BJ (cell line): ENCODE results near the gene PCDHGA11. TPM values are rescaled to one million over a fixed set of nuclear protein-coding genes. Genes with fewer than 3 reads are reported as not detected.
"Not testable (repeated sequence)": the region's sequence is repeated elsewhere in the genome, so short reads cannot be mapped to it uniquely, and the experiment has no call there.

Source experiments
- CTCF ChIA-PET: fragments of 350-600 bp; formaldehyde crosslinking; extraction: SDS; loops from one replicate; lab custom pipeline; 2021; ENCODE audit warnings: antibody characterized with exemption, inconsistent platforms; lab: Yijun Ruan, JAX
- POLR2A ChIA-PET: fragments of 300-600 bp; sonication (Branson Sonifier 250); formaldehyde crosslinking; extraction: SDS; loops from one replicate; lab custom pipeline; 2021; ENCODE audit warnings: antibody characterized with exemption; lab: Charles Lee
- DNase-seq: peaks from one replicate; pipeline ENCODE4 v3.0.0-alpha.2; 2011; ENCODE audit warnings: low read depth
- H3K27me3 ChIP-seq: 2 replicates; pipeline ENCODE4 v1.6.0; 2011; ENCODE audit warnings: low read length; ENCODE audit not compliant: control insufficient read depth, insufficient read depth
- H3K36me3 ChIP-seq: 2 replicates; pipeline ENCODE4 v1.5.1; 2011; ENCODE audit warnings: low read length; ENCODE audit not compliant: control insufficient read depth, insufficient read depth
- H3K4me3 ChIP-seq: 2 replicates; pipeline ENCODE4 v1.5.1; 2011; ENCODE audit warnings: low read depth, mild to moderate bottlenecking, control low read depth, low read length
- polyA plus RNA-seq: library from polyadenylated mRNA; depleted of rRNA; stranded (reverse); fragments of >200 nt; gene quantifications from 2 replicates; pipeline ENCODE4 v1.2.3, GENCODE V29; 2011
- TF ChIP-seq, protein P1 (sequence below): IDR thresholded peaks from 2 replicates; pipeline ENCODE4 v1.5.1; 2011; ENCODE audit warnings: low read depth, mild to moderate bottlenecking, control low read depth, inconsistent platforms, low read length, moderate library complexity; ENCODE audit not compliant: insufficient read depth

PCDHGA11 gene
- polyA plus RNA-seq, 1 experiment, result 7.4 TPM

DNA sequence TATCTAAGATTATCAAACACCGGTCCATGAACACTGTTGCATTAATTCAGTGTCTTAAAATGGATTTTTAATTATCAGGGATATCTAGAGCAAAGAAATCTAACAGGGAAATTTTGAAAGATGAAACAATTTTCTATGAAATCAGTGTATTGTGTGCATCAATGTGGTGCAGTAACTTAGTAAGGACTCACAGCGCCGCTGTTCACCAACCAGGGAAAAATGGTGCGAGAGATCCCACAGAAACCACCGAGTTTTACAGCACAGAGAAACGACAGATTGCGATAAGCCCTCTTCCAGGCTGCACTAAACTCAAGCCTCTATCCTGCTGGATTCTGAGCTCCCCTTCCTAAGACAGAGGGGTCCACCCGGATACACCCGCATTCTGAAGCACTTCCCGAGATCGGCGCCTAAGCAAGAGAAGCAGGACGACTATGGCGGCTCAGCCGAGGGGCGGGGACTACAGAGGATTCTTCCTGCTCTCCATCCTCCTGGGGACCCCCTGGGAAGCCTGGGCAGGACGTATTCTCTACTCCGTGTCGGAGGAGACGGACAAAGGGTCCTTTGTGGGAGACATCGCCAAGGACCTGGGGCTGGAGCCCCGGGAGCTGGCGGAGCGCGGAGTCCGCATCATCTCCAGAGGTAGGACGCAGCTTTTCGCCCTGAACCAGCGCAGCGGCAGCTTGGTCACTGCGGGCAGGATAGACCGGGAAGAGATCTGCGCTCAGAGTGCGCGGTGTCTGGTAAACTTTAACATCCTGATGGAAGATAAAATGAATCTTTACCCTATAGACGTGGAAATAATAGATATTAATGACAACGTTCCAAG, 38.2 kb upstream of the PCDHGA11 start, which contains the start of gene PCDHGA7:
Gene PCDHGA7, plus strand, starts transcription at position 274 of the 826 bp plus-strand sequence. Its CDS starts 158 bp downstream, at position 432.
- Histone ChIP-seq H3K27me3 (no peaks in the 10 kb centered on the region), H3K36me3 (no peaks in the 10 kb centered on the region; the same call in 1 of the 2 replicates), H3K4me3 (peak within 1 kb of the TSS; percentile 54)
- CTCF ChIA-PET, result interaction anchor here (0.8 to 1.6 kb wide), 8 partner anchors 12 to 183 kb away, joined by 3 to 11 read pairs (median 4); partner anchors contain the start of genes PCDHGA2, PCDHGA5, PCDHGB5 and TAF7
- no peak for DNase-seq
- TF ChIP-seq, protein P1, sequence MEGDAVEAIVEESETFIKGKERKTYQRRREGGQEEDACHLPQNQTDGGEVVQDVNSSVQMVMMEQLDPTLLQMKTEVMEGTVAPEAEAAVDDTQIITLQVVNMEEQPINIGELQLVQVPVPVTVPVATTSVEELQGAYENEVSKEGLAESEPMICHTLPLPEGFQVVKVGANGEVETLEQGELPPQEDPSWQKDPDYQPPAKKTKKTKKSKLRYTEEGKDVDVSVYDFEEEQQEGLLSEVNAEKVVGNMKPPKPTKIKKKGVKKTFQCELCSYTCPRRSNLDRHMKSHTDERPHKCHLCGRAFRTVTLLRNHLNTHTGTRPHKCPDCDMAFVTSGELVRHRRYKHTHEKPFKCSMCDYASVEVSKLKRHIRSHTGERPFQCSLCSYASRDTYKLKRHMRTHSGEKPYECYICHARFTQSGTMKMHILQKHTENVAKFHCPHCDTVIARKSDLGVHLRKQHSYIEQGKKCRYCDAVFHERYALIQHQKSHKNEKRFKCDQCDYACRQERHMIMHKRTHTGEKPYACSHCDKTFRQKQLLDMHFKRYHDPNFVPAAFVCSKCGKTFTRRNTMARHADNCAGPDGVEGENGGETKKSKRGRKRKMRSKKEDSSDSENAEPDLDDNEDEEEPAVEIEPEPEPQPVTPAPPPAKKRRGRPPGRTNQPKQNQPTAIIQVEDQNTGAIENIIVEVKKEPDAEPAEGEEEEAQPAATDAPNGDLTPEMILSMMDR, result peak; percentile 68
- POLR2A ChIA-PET, result interaction anchor here (0.6 kb wide), 1 partner anchor 135 kb away, joined by 8 read pairs; no protein-coding TSS in a partner anchor

DNA sequence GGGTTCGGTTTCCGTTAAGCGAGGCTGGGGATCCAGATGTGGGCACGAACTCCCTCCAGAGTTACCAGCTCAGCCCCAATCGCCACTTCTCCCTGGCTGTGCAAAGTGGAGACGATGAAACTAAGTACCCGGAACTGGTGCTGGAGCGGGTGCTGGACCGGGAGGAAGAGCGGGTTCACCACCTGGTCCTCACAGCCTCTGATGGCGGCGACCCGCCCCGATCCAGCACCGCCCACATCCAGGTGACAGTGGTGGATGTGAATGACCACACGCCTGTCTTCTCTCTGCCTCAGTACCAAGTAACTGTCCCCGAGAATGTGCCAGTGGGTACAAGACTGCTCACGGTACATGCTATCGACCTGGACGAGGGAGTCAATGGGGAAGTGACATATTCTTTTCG, 37.5 kb upstream of the PCDHGA11 start:
- no peaks in the 10 kb centered on the region for H3K27me3 ChIP-seq
- H3K36me3 ChIP-seq, result no peaks in the 10 kb centered on the region; the same call in 1 of the 2 replicates
- TF ChIP-seq, protein P1, result no peak
- POLR2A ChIA-PET, result interaction anchor here (0.6 kb wide), 1 partner anchor 135 kb away, joined by 8 read pairs; no protein-coding TSS in a partner anchor
- peak overlapping the region; percentile 54 for H3K4me3 ChIP-seq
- DNase-seq, result no peak
- CTCF ChIA-PET, result interaction anchor here (0.8 to 1.6 kb wide), 8 partner anchors 12 to 183 kb away, joined by 3 to 11 read pairs (median 4); partner anchors contain the start of genes PCDHGA2, PCDHGA5, PCDHGB5 and TAF7

DNA sequence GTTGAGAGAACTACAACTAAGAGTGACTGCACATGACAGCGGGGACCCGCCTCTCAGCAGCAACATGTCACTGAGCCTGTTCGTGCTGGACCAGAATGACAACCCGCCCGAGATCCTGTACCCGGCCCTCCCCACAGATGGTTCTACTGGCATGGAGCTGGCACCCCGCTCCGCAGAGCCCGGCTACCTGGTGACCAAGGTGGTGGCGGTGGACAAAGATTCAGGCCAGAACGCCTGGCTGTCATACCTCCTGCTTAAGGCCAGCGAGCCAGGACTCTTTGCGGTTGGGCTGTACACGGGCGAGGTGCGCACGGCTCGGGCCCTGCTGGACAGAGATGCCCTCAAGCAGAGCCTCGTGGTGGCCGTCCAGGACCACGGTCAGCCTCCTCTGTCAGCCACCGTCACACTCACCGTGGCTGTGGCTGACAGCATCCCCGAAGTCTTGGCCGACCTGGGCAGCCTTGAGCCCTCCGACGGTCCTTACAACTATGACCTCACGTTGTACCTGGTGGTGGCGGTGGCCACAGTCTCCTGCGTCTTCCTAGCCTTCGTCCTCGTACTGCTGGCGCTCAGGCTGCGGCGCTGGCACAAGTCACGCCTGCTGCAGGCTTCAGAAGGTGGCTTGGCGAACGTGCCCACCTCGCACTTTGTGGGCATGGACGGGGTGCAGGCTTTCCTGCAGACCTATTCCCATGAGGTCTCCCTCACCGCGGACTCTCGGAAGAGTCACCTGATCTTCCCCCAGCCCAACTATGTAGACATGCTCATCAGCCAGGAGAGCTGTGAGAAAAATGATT, 36.2 kb upstream of the PCDHGA11 start:
- ChIA-PET POLR2A (no interaction called here), CTCF (interaction anchor here (4.1 kb wide), 1 partner anchor 14 kb away, joined by 16 read pairs; the partner anchor contains the start of gene PCDHGB3)
- TF ChIP-seq, protein P1, result no peak
- Histone ChIP-seq H3K27me3 (no peaks in the 10 kb centered on the region), H3K4me3 (no peak overlapping the region), H3K36me3 (no peaks in the 10 kb centered on the region; the same call in 1 of the 2 replicates)
- DNase-seq, result no peak

DNA sequence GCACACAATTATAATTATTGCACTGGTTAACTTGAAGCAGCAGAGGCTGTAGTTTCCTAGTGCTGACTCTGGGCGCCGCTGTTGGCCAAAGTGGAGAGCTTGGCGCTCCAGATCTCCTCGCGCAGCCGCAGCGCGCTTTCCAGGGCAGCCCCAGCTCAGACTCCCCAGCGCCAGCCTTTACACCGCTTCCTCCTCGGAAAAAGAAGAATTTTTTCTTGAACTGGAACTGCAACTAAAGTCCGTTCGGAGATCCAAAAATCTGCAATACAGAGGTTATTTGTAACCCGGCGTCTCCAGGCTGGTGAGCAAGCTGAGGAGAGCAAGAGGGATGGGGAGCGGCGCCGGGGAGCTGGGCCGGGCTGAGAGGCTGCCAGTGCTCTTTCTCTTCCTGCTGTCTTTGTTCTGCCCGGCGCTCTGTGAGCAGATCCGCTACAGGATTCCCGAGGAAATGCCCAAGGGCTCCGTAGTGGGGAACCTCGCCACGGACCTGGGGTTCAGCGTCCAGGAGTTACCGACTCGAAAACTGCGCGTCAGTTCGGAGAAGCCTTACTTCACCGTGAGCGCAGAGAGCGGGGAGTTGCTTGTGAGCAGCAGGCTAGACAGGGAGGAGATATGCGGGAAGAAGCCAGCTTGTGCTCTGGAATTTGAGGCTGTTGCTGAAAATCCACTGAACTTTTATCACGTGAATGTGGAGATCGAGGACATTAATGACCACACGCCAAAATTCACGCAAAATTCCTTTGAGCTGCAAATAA, 33.1 kb upstream of the PCDHGA11 start, which contains the start of gene PCDHGB4:
Gene PCDHGB4, plus strand, starts transcription at position 142 of the 755 bp plus-strand sequence. Its CDS starts 187 bp downstream, at position 329.
- H3K27me3 ChIP-seq, H3K36me3 ChIP-seq, DNase-seq, POLR2A ChIA-PET: not testable (repeated sequence)
- CTCF ChIA-PET, result interaction anchor here (0.8 to 4.1 kb wide), 7 partner anchors 14 to 176 kb away, joined by 3 to 16 read pairs (median 4); partner anchors contain the start of genes PCDHGA11, PCDHGA2 and PCDHGB3
- TF ChIP-seq, protein P1, result peak; percentile 60
- H3K4me3 ChIP-seq, result peak within 1 kb of the TSS; percentile 22; the same call in 1 of the 2 replicates
